IMR-90 (cell line): ENCODE results near the gene AMELX. TPM values are rescaled to one million over a fixed set of nuclear protein-coding genes. Genes with fewer than 3 reads are reported as not detected.

Source experiments
- ATAC-seq: fragments of 200-7000 bp; cut with Tn5 transposase; 2 replicates; pipeline ENCODE4 v1.9.1; 2020; ENCODE audit warnings: low read depth, mild to moderate bottlenecking, moderate library complexity
- BruUV-seq: library from RNA; stranded (reverse); fragments of 400-500 nt; replicated peaks from 2 replicates; lab custom pipeline; 2021; lab: Mats Ljungman, UMichigan
- CTCF ChIA-PET: fragments of 300-600 bp; formaldehyde crosslinking; extraction: SDS; loops from one replicate; lab custom pipeline; 2021; ENCODE audit warnings: antibody characterized with exemption; lab: Yijun Ruan, JAX
- POLR2A ChIA-PET: fragments of 300-600 bp; sonication (Branson Sonifier 250); formaldehyde crosslinking; loops from one replicate; lab custom pipeline; 2022; ENCODE audit warnings: antibody characterized with exemption; ENCODE audit not compliant: unreplicated experiment; lab: Charles Lee
- DNase-seq: peaks from one replicate; pipeline ENCODE4 v3.0.0; 2013
- H2AFZ ChIP-seq: replicated peaks from 2 replicates; pipeline ENCODE3; 2013; ENCODE audit warnings: low read length, mild to moderate bottlenecking; ENCODE audit not compliant: poor library complexity
- H2AK5ac ChIP-seq: 2 replicates; pipeline ENCODE4 v1.6.1; 2013; ENCODE audit warnings: low read depth, low read length, inconsistent platforms
- H2AK9ac ChIP-seq: replicated peaks from 2 replicates; pipeline ENCODE3; 2013; ENCODE audit warnings: mild to moderate bottlenecking, low read depth, low read length, moderate library complexity; ENCODE audit not compliant: poor library complexity
- H2BK120ac ChIP-seq: 2 replicates; pipeline ENCODE4 v1.6.1; 2013; ENCODE audit warnings: low read depth, low read length, inconsistent platforms
- H2BK15ac ChIP-seq: 3 replicates; pipeline ENCODE4 v1.6.1; 2013; ENCODE audit warnings: low read depth, low read length, inconsistent platforms
- H2BK20ac ChIP-seq: 2 replicates; pipeline ENCODE4 v1.6.1; 2013; ENCODE audit warnings: low read depth, mild to moderate bottlenecking, inconsistent platforms, low read length, moderate library complexity
- H2BK5ac ChIP-seq: 2 replicates; pipeline ENCODE4 v1.6.1; 2013; ENCODE audit warnings: mild to moderate bottlenecking, low read depth, low read length, inconsistent platforms; ENCODE audit not compliant: poor library complexity, severe bottlenecking
- H3K14ac ChIP-seq: replicated peaks from 2 replicates; pipeline ENCODE4 v1.6.1; 2013; ENCODE audit warnings: low read depth, low read length, inconsistent platforms
- H3K18ac ChIP-seq: 2 replicates; pipeline ENCODE4 v1.6.1; 2013; ENCODE audit warnings: low read depth, low read length, control low read depth
- H3K23ac ChIP-seq: 2 replicates; pipeline ENCODE4 v1.6.1; 2013; ENCODE audit warnings: low read depth, low read length, inconsistent platforms
- H3K27ac ChIP-seq: 2 replicates; pipeline ENCODE4 v1.5.1; 2013; ENCODE audit warnings: mild to moderate bottlenecking, control low read depth, low read length; ENCODE audit not compliant: insufficient read depth
- H3K27me3 ChIP-seq: 2 replicates; pipeline ENCODE4 v1.6.1; 2013; ENCODE audit warnings: low read length; ENCODE audit not compliant: control insufficient read depth, insufficient read depth
- H3K36me3 ChIP-seq: 2 replicates; pipeline ENCODE4 v1.6.1; 2013; ENCODE audit warnings: low read length, mixed read lengths; ENCODE audit not compliant: control insufficient read depth, insufficient read depth
- H3K4ac ChIP-seq: 2 replicates; pipeline ENCODE4 v1.6.1; 2013; ENCODE audit warnings: low read depth, low read length, inconsistent platforms
- H3K4me1 ChIP-seq: 2 replicates; pipeline ENCODE4 v1.6.1; 2013; ENCODE audit warnings: low read length, mixed read lengths; ENCODE audit not compliant: control insufficient read depth, insufficient read depth
- H3K4me2 ChIP-seq: 2 replicates; pipeline ENCODE4 v1.6.1; 2013; ENCODE audit warnings: low read depth, mild to moderate bottlenecking, control low read depth, low read length, moderate library complexity
- H3K4me3 ChIP-seq: 2 replicates; pipeline ENCODE4 v1.5.1; 2013; ENCODE audit warnings: low read depth, mild to moderate bottlenecking, control low read depth, low read length, moderate library complexity; ENCODE audit not compliant: insufficient read depth
- H3K56ac ChIP-seq: 2 replicates; pipeline ENCODE4 v1.6.1; 2013; ENCODE audit warnings: low read length, inconsistent platforms; ENCODE audit not compliant: insufficient read depth; ENCODE audit errors: extremely low read depth
- H3K79me1 ChIP-seq, 2 experiments: 2 replicates each; pipeline ENCODE4 v1.6.1; 2013; ENCODE audit warnings: low read length in 2 of 2, inconsistent platforms in 1 of 2, low read depth in 1 of 2
- H3K9ac ChIP-seq: 2 replicates; pipeline ENCODE4 v1.6.1; 2013; ENCODE audit warnings: low read depth, low read length, control low read depth
- H3K9me1 ChIP-seq: 2 replicates; pipeline ENCODE4 v1.6.1; 2013; ENCODE audit warnings: low read length, inconsistent platforms; ENCODE audit not compliant: insufficient read depth
- H3K9me3 ChIP-seq: 2 replicates; pipeline ENCODE4 v1.6.1; 2013; ENCODE audit warnings: low read length; ENCODE audit not compliant: control insufficient read depth, insufficient read depth
- H4K20me1 ChIP-seq: 2 replicates; pipeline ENCODE4 v1.6.1; 2013; ENCODE audit warnings: low read length, inconsistent platforms; ENCODE audit not compliant: insufficient read depth
- H4K5ac ChIP-seq: 2 replicates; pipeline ENCODE4 v1.6.1; 2013; ENCODE audit warnings: mild to moderate bottlenecking, low read depth, low read length, control low read depth
- H4K8ac ChIP-seq, 2 experiments: 2 replicates each; pipeline ENCODE4 v1.6.1; 2013; ENCODE audit warnings: low read depth in 2 of 2, low read length in 2 of 2, control low read depth in 1 of 2, inconsistent platforms in 1 of 2
- H4K91ac ChIP-seq: 2 replicates; pipeline ENCODE4 v1.6.1; 2013; ENCODE audit warnings: low read depth, low read length, inconsistent platforms; ENCODE audit not compliant: insufficient read depth
- CHD1 ChIP-seq: IDR thresholded peaks from 2 replicates; pipeline ENCODE4 v1.6.1; 2012; ENCODE audit warnings: low read depth, low read length, improper control_type of control experiment
- FOS ChIP-seq: fragments of 150-350 bp; IDR thresholded peaks from 2 replicates; pipeline ENCODE4 v1.6.1; 2016; ENCODE audit warnings: low read depth, low read length
- MAFK ChIP-seq: IDR thresholded peaks from 2 replicates; pipeline ENCODE4 v1.6.1; 2012; ENCODE audit warnings: low read depth, low read length, improper control_type of control experiment
- NFE2L2 ChIP-seq: fragments of 150-350 bp; IDR thresholded peaks from 2 replicates; pipeline ENCODE4 v1.6.1; 2016; ENCODE audit warnings: low read depth, mild to moderate bottlenecking, low read length
- RFX5 ChIP-seq: IDR thresholded peaks from 2 replicates; pipeline ENCODE4 v1.8.0; 2012; ENCODE audit warnings: low read depth, mild to moderate bottlenecking, low read length, moderate library complexity
- WGBS, 2 experiments: methylation state at CpG; one replicate each; pipeline versions ENCODE4 v1.1.5 to v1.1.7; 2013; ENCODE audit warnings: missing lambda C conversion rate in 2 of 2; ENCODE audit not compliant: insufficient read length in 1 of 2; ENCODE audit errors: extremely low coverage in 2 of 2; 5-methylcytosine and 5-hydroxymethylcytosine counted together
- dilution Hi-C: fragments of 300-500 bp; cut with HindIII; formaldehyde crosslinking; loops from one replicate; pipeline ENCODE4 v1.14.3; 2018; ENCODE audit warnings: low sequenced_read_pairs; ENCODE audit not compliant: unreplicated experiment
- in situ Hi-C: fragments of 300-500 bp; cut with MboI; formaldehyde crosslinking; loops from 3 replicates; pipeline ENCODE4 v1.14.3; 2019; ENCODE audit warnings: low sequenced_read_pairs, inconsistent platforms, mixed read lengths
- intact Hi-C: fragments of 100-400 bp; cut with micrococcal nuclease; formaldehyde crosslinking; loops from 2 replicates; pipeline ENCODE4 v1.10.0; 2022
- polyA plus RNA-seq, 3 experiments: library from polyadenylated mRNA; depleted of rRNA; stranded (reverse); fragments of >200 nt; gene quantifications; 2 replicates each; pipeline ENCODE4 v1.2.3, GENCODE V29; 2012; ENCODE audit warnings: low replicate concordance in 1 of 3
- total RNA-seq: library from RNA; depleted of rRNA; stranded (reverse); fragments of >200 nt; gene quantifications from 2 replicates; pipeline ENCODE4 v1.2.3, GENCODE V29; 2012

The AMELX gene
- total and polyA plus RNA-seq, 2 of the 4 experiments (the other 2 are of a cell fraction): not detected

- Histone ChIP-seq H2AK9ac (no peak overlapping the region), H3K36me3 (no peaks in the 10 kb centered on the region), H3K4ac (no peak overlapping the region), H3K4me3 (no peak overlapping the region), H3K27me3 (no peaks in the 10 kb centered on the region), H4K5ac (no peak overlapping the region), H3K27ac (no peak overlapping the region), H3K9ac (no peak overlapping the region), H3K14ac (no peak overlapping the region), H3K23ac (no peak overlapping the region), H3K4me2 (no peak overlapping the region), H4K8ac (no peak overlapping the region), H3K18ac (no peak overlapping the region), H2BK5ac (no peak overlapping the region), H3K4me1 (no peaks in the 10 kb centered on the region), H3K56ac (no peak overlapping the region), H2AFZ (no peak overlapping the region), H4K20me1 (no peaks in the 10 kb centered on the region), H3K79me1 (no peaks in the 10 kb centered on the region), H2BK120ac (no peak overlapping the region), H4K91ac (no peak overlapping the region), H2BK20ac (no peak overlapping the region), H2AK5ac (no peak overlapping the region), H2BK15ac (no peak overlapping the region), H3K9me1 (no peaks in the 10 kb centered on the region), H3K9me3 (no peaks in the 10 kb centered on the region)
- ATAC-seq (no peak), DNase-seq (no peak)
- CTCF ChIA-PET: no interaction called here
- TF ChIP-seq RFX5: no peak
- no peak for TF ChIP-seq CHD1
- no peak for TF ChIP-seq NFE2L2
- no peak for TF ChIP-seq MAFK
- no peak for TF ChIP-seq FOS
- POLR2A ChIA-PET: no interaction called here
- BruUV-seq: no TSS peak
- in situ Hi-C loops: no loop called here
- dilution Hi-C loops: no loop called here
- no CpG with 5 or more reads among the region's 2 CpGs for WGBS, 2 experiments
- intact Hi-C loops: no loop called here
Observed at GRCh38 chrX:11282043-11282442, 11.2 kb upstream of the AMELX start.
